Measurements from ENCODE around the gene DNAJB9. TPM values are rescaled to one million over a fixed set of nuclear protein-coding genes. Genes with fewer than 3 reads are reported as not detected.

The DNAJB9 gene
- total RNA-seq, 6 donors from 2014 or later: 5.2 to 54.1 (median 29.0) TPM

DNA sequence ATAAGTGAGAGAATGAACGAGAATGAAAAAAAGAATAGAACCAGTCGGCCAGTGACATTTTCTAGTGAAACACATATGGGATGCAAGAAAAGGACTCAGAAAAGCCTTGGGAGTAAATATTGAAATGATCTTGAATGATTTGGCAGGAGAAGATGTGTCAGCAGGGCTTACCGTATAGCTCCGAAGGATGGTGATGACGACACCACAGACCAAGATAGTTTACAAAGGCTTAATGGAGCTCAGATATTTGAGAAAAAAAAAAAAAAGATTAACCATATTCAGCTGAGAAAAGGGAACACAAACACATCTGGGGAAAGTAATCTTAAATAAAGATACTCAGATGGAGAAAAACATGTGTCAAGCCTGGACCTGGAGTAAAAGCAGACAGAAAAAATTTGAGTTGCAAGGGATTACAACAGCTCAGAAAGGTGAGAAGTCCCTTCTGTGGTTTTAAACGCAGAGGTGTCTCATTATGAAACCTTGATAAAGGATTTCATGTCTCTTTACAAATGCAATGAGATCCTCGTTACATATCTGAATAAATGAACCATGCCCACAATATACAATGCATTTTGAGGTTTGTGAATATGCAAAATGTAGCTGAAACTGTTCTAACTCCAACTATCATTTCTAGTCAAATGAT, 36.0 kb downstream of the DNAJB9 start:
- Histone ChIP-seq H3K9me3 (no peaks in the 10 kb centered on the region), H3K27ac (no peak overlapping the region), H3K27me3 (no peaks in the 10 kb centered on the region), H3K4me3 (no peak overlapping the region), H3K4me1 (no peaks in the 10 kb centered on the region), H3K36me3 (no peaks in the 10 kb centered on the region)
- no peak for ATAC-seq (ENCODE audit: low FRiP score in 2 of 2)
- TF ChIP-seq EP300 (IDR thresholded peaks at IDR 0.05): no peak
- no peak for TF ChIP-seq POLR2AphosphoS5 (IDR thresholded peaks at IDR 0.05)
- no peak for DNase-seq
- 77 to 81% methylated on average over 7 of the region's 7 CpGs for WGBS, 2 donors

DNA sequence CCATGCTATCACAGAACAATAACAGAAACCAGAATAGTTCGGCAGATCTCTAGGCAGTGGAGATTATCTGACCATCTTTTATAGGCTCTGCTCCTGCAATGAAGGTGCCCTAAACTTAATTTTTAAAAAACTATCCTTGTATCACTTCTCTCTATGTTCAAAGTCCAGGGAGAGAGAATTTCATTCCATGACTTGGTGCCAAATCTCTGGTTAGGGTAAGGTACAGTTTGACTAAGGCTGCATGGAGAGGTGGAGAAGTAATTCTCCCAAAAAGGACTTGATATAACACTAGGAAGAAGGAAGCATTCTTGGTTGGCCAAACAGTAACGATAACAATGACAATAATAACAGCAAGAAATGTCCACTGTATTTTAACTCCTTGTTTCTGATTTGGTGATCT, 40.0 kb downstream of the DNAJB9 start:
- Histone ChIP-seq H3K36me3 (no peaks in the 10 kb centered on the region), H3K9me3 (no peaks in the 10 kb centered on the region), H3K27ac (no peak overlapping the region), H3K4me1 (no peaks in the 10 kb centered on the region), H3K4me3 (no peak overlapping the region), H3K27me3 (no peaks in the 10 kb centered on the region)
- WGBS, 2 donors: 81 to 83% methylated on average over 2 of the region's 2 CpGs
- no peak for DNase-seq
- ATAC-seq (ENCODE audit: low FRiP score in 2 of 2): no peak
- TF ChIP-seq EP300 (IDR thresholded peaks at IDR 0.05) (no peak), POLR2AphosphoS5 (IDR thresholded peaks at IDR 0.05) (no peak), POLR2A (IDR thresholded peaks at IDR 0.05) (no peak)
- TF ChIP-seq, protein P1, sequence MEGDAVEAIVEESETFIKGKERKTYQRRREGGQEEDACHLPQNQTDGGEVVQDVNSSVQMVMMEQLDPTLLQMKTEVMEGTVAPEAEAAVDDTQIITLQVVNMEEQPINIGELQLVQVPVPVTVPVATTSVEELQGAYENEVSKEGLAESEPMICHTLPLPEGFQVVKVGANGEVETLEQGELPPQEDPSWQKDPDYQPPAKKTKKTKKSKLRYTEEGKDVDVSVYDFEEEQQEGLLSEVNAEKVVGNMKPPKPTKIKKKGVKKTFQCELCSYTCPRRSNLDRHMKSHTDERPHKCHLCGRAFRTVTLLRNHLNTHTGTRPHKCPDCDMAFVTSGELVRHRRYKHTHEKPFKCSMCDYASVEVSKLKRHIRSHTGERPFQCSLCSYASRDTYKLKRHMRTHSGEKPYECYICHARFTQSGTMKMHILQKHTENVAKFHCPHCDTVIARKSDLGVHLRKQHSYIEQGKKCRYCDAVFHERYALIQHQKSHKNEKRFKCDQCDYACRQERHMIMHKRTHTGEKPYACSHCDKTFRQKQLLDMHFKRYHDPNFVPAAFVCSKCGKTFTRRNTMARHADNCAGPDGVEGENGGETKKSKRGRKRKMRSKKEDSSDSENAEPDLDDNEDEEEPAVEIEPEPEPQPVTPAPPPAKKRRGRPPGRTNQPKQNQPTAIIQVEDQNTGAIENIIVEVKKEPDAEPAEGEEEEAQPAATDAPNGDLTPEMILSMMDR (IDR thresholded peaks at IDR 0.05): no peak

DNA sequence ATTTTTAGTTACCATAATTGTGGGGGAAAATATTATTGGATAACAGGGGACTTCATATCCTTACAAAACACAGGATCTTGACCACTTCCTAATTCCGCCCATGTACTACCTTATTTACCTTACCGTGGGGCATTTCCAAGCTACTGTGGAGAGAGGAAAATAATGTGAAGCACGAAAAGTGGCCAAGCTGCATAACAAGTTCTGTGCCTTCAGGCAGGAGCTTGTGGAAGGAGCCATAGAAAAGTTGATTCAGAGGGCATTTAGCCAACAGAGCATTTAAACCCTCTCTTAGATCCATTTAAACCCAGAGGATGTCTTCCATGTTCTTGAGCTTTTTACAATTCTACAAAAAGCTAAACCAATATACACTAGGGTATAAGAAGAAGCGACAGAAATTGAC, 41.6 kb downstream of the DNAJB9 start:
- Histone ChIP-seq H3K4me3 (no peak overlapping the region), H3K4me1 (no peaks in the 10 kb centered on the region), H3K36me3 (no peaks in the 10 kb centered on the region), H3K9me3 (no peaks in the 10 kb centered on the region), H3K27ac (no peak overlapping the region), H3K27me3 (no peaks in the 10 kb centered on the region)
- ATAC-seq (ENCODE audit: low FRiP score in 2 of 2) (no peak), DNase-seq (no peak)
- TF ChIP-seq POLR2A (IDR thresholded peaks at IDR 0.05) (no peak), POLR2AphosphoS5 (IDR thresholded peaks at IDR 0.05) (no peak), EP300 (IDR thresholded peaks at IDR 0.05) (no peak)
- TF ChIP-seq, protein P1 (IDR thresholded peaks at IDR 0.05): no peak
- WGBS, 2 donors: 50 to 52% methylated on average over 4 of the region's 4 CpGs

DNA sequence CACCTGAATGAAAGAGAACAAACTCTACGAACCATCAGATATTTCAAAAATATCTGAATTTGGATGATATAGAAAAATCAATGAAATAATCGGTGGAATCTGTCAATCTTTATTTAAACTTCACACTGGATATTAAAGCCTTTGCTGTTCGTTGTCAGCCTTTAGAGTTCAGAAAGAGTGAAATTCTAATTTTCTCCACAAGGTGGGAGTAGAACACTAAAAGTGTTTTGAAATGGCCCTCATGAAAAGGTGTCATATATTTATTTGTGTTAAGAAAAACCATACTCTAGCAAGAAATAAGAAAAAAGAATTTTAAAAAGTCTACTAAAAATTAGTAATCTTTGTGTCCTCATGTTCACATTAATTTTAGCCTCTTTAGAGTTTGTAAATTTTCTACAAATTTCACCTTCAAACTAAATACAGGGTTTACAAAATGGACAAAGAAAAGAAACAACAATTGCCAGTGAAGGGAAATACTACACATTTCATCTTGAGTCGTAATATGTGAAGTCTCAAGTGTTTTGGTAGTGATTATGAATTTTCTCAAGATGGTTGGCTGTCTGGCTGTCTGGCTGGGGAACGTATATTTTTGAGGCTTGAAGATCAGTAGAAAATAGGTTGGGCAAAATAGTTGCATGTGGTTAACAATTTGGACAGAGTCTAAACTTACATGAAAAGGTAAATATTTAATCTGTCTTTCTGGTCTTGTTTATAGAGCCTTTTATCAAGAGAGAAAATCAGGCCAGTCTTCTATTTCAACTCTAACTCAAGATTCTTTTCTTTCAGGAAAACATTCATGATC, 43.7 kb downstream of the DNAJB9 start:
- no peaks in the 10 kb centered on the region for H3K9me3 ChIP-seq
- no peak for DNase-seq
- 18 to 22% methylated on average over 5 of the region's 5 CpGs for WGBS, 2 donors

DNA sequence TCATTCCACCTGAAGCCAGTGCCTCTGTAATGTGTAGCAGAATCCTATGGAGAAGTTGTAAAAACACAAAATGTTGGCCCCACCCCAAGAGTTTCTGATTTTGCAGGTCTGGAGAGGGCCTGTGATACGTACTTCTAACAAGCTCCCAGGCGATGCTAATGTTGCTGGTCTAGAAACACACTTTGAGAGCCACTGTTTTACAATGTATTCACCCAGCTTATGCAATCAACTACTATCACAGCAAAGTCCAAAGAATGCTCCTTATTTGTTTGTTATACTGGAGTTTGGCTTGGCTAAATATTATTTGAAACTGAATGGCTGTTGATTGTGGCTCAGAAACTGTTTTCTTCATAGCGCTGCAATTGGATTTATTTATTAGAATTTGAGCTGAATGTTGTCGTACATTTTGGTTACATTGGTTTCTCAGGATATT, 44.3 kb downstream of the DNAJB9 start:
- no peak overlapping the region for H3K4me3 ChIP-seq
- no peaks in the 10 kb centered on the region for H3K36me3 ChIP-seq
- H3K27me3 ChIP-seq: no peaks in the 10 kb centered on the region
- DNase-seq (no peak), ATAC-seq (ENCODE audit: low FRiP score in 2 of 2) (no peak)
- WGBS, 2 donors: 79 to 81% methylated on average over 4 of the region's 4 CpGs
- H3K4me1 ChIP-seq: no peaks in the 10 kb centered on the region
- H3K27ac ChIP-seq: no peak overlapping the region
- no peaks in the 10 kb centered on the region for H3K9me3 ChIP-seq
- TF ChIP-seq POLR2A (IDR thresholded peaks at IDR 0.05): no peak
- TF ChIP-seq EP300 (IDR thresholded peaks at IDR 0.05): no peak
- no peak for TF ChIP-seq POLR2AphosphoS5 (IDR thresholded peaks at IDR 0.05)
- TF ChIP-seq, protein P1 (IDR thresholded peaks at IDR 0.05): no peak

More for the DNA sequence above, 43.7 kb downstream of the DNAJB9 start:
- Histone ChIP-seq H3K27me3 (no peaks in the 10 kb centered on the region), H3K4me3 (no peak overlapping the region), H3K4me1 (no peaks in the 10 kb centered on the region), H3K36me3 (no peaks in the 10 kb centered on the region), H3K27ac (no peak overlapping the region)
- peak in 1 of 2 donors; percentile 67 for ATAC-seq (ENCODE audit: low FRiP score in 2 of 2)
- TF ChIP-seq, protein P1 (IDR thresholded peaks at IDR 0.05): peak; percentile 45 to 72 (median 64)
- TF ChIP-seq POLR2A (IDR thresholded peaks at IDR 0.05): no peak

Measured in upper lobe of left lung (tissue), 6 donors.